ENCODE data around the gene TOR4A. TPM values are rescaled to one million over a fixed set of nuclear protein-coding genes. Genes with fewer than 3 reads are reported as not detected.

Gene TOR4A
- total and polyA plus RNA-seq, 10 of the 15 experiments (the other 5 are each of a cell fraction or from before 2014, with no cell fraction given): 2.0 to 19.9 (median 3.7) TPM

GRCh38 chr9:137316012-137316981, 38.8 kb downstream of the TOR4A start:
- ChIA-PET CTCF (interaction anchor here (0.6 to 1.6 kb wide), 4 partner anchors 13 to 86 kb away, joined by 3 to 9 read pairs (median 3); partner anchors contain the start of gene NRARP), POLR2A (interaction anchor here (0.5 to 2.2 kb wide), 9 partner anchors 8 to 197 kb away, joined by 3 to 19 read pairs (median 4); partner anchors contain the start of genes NRARP and TUBB4B), RAD21 (ENCODE audit: unreplicated experiment) (interaction anchor here (1.0 to 3.5 kb wide), 2 partner anchors 15 to 40 kb away, joined by 3 to 20 read pairs; partner anchors contain the start of gene NRARP), SMC1A (ENCODE audit: uncharacterized antibody, unreplicated experiment) (interaction anchor here (1.4 to 1.8 kb wide), 2 partner anchors 14 to 30 kb away, joined by 3 to 8 read pairs; partner anchors contain the start of gene NRARP)
- no peaks in the 10 kb centered on the region for H3K79me2 ChIP-seq (ENCODE audit: control insufficient read depth, insufficient read depth, low read length)
- no peaks in the 10 kb centered on the region for H3K27me3 ChIP-seq (replicated peaks in 1 of 2; ENCODE audit: control insufficient read depth in 2 of 2, insufficient read depth in 2 of 2, low read length in 1 of 2)
- peak overlapping the region; percentile 50; the same call in 1 of the 2 replicates for H3K4me3 ChIP-seq
- H4K20me1 ChIP-seq (ENCODE audit: control insufficient read depth, insufficient read depth): no peaks in the 10 kb centered on the region
- H3K36me3 ChIP-seq (ENCODE audit: control insufficient read depth in 2 of 2, insufficient read depth in 2 of 2, low read length in 1 of 2): no peaks in the 10 kb centered on the region
- WGBS (ENCODE audit: insufficient coverage, insufficient replicate concordance, low lambda C conversion rate, missing lambda C conversion rate): 4% methylated on average over 34 of the region's 83 CpGs
- FAIRE-seq: no peak
- peak overlapping the region; percentile 72 for H3K9ac ChIP-seq (ENCODE audit: control insufficient read depth, insufficient read depth, low read length)
- H3K4me2 ChIP-seq (ENCODE audit: control insufficient read depth, insufficient read depth): peak overlapping the region; percentile 83; the same call in 1 of the 2 replicates
- H2AFZ ChIP-seq (ENCODE audit: control insufficient read depth, low read depth, low read length): peak overlapping the region; percentile 45
- no peaks in the 10 kb centered on the region for H3K9me3 ChIP-seq (replicated peaks; ENCODE audit: control insufficient read depth, insufficient read depth, low read length)
- peak overlapping the region; percentile 72 for H3K27ac ChIP-seq (ENCODE audit: control insufficient read depth, insufficient read depth)
- no TSS peak for BruUV-seq (replicated peaks)
- intact Hi-C loops (cut with micrococcal nuclease; ENCODE audit: unreplicated experiment) (no loop called here), in situ Hi-C loops (cut with MboI) (no loop called here)
- ATAC-seq: peak; percentile 80
- DNase-seq (ENCODE audit: low read depth, low spot score): no peak
- peaks cover 5% of the 10 kb centered on the region for H3K4me1 ChIP-seq (ENCODE audit: control insufficient read depth, insufficient read depth, low read length)
- no peak for TF ChIP-seq SUZ12 (IDR thresholded peaks at IDR 0.05; ENCODE audit: unreplicated experiment)
- TF ChIP-seq BHLHE40 (IDR thresholded peaks at IDR 0.05; ENCODE audit: borderline replicate concordance in 1 of 2, low read depth in 2 of 2, low read length in 1 of 2): peak; percentile 22 to 63; a peak in 2 of 4 replicates
- no peak for TF ChIP-seq TAF1 (IDR thresholded peaks at IDR 0.05; ENCODE audit: borderline replicate concordance, low read depth, low read length)
- no peak for TF ChIP-seq REST (IDR thresholded peaks at IDR 0.05; ENCODE audit: low read depth, low read length)
- TF ChIP-seq POLR2AphosphoS2 (IDR thresholded peaks at IDR 0.05; ENCODE audit: low read depth, low read length): no peak
- TF ChIP-seq FOXM1 (IDR thresholded peaks at IDR 0.05; ENCODE audit: low read depth, low read length): no peak
- TF ChIP-seq IRF4 (IDR thresholded peaks at IDR 0.05; ENCODE audit: low read depth, low read length): no peak
- peak; percentile 34; the same call in 1 of the 2 replicates for TF ChIP-seq POLR2AphosphoS5 (IDR thresholded peaks at IDR 0.05; ENCODE audit: low read length)
- peak; percentile 76; the same call in 1 of the 2 replicates for TF ChIP-seq ZNF217 (IDR thresholded peaks at IDR 0.05)
- TF ChIP-seq MYC (IDR thresholded peaks at IDR 0.05; ENCODE audit: insufficient read depth, insufficient read length, insufficient replicate concordance, low read length, severe bottlenecking): no peak
- no peak for TF ChIP-seq TARDBP (IDR thresholded peaks at IDR 0.05; ENCODE audit: borderline replicate concordance)
- TF ChIP-seq SIX5 (IDR thresholded peaks at IDR 0.05; ENCODE audit: low read depth, low read length, severe bottlenecking): no peak
- TF ChIP-seq, protein P1, sequence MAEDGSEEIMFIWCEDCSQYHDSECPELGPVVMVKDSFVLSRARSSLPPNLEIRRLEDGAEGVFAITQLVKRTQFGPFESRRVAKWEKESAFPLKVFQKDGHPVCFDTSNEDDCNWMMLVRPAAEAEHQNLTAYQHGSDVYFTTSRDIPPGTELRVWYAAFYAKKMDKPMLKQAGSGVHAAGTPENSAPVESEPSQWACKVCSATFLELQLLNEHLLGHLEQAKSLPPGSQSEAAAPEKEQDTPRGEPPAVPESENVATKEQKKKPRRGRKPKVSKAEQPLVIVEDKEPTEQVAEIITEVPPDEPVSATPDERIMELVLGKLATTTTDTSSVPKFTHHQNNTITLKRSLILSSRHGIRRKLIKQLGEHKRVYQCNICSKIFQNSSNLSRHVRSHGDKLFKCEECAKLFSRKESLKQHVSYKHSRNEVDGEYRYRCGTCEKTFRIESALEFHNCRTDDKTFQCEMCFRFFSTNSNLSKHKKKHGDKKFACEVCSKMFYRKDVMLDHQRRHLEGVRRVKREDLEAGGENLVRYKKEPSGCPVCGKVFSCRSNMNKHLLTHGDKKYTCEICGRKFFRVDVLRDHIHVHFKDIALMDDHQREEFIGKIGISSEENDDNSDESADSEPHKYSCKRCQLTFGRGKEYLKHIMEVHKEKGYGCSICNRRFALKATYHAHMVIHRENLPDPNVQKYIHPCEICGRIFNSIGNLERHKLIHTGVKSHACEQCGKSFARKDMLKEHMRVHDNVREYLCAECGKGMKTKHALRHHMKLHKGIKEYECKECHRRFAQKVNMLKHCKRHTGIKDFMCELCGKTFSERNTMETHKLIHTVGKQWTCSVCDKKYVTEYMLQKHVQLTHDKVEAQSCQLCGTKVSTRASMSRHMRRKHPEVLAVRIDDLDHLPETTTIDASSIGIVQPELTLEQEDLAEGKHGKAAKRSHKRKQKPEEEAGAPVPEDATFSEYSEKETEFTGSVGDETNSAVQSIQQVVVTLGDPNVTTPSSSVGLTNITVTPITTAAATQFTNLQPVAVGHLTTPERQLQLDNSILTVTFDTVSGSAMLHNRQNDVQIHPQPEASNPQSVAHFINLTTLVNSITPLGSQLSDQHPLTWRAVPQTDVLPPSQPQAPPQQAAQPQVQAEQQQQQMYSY (CRISPR knock-in tag; IDR thresholded peaks at IDR 0.05): no peak
- TF ChIP-seq HCFC1 (IDR thresholded peaks at IDR 0.05; ENCODE audit: low read length): 0 out of 2 replicates have a peak, but pooled peaks have one; percentile 9
- peak; percentile 74 for TF ChIP-seq NR2F1 (conservative IDR thresholded peaks at IDR 0.05)

Measured in GM12878 (cell line).